Immature natural killer cell (primary cell): Measurements from ENCODE around the gene ACAD9. TPM values are rescaled to one million over a fixed set of nuclear protein-coding genes. Genes with fewer than 3 reads are reported as not detected.
"Not testable (repeated sequence)": the region's sequence is repeated elsewhere in the genome, so short reads cannot be mapped to it uniquely, and the experiment has no call there.

ENCODE experiments used
- DNase-seq, 3 donors: peaks; one replicate each; pipeline ENCODE4 v3.0.0; 2022; ENCODE audit warnings: mixed read lengths in 1 of 3
- H3K27ac Mint-ChIP-seq, 6 donors: one replicate each; pipeline ENCODE4 v1.8.0; 2020; ENCODE audit warnings: mixed read lengths in 6 of 6, mild to moderate bottlenecking in 5 of 6, inconsistent platforms in 4 of 6, moderate library complexity in 3 of 6
- H3K27me3 Mint-ChIP-seq, 3 donors: one replicate each; pipeline ENCODE4 v1.8.0; 2020 to 2021; ENCODE audit warnings: low read depth in 3 of 3, mild to moderate bottlenecking in 3 of 3, mixed read lengths in 3 of 3, moderate library complexity in 3 of 3, inconsistent platforms in 1 of 3
- H3K36me3 Mint-ChIP-seq, 3 donors: one replicate each; pipeline ENCODE4 v1.8.0; 2020; ENCODE audit warnings: mixed read lengths in 3 of 3, inconsistent platforms in 2 of 3, mild to moderate bottlenecking in 2 of 3
- H3K4me1 Mint-ChIP-seq, 2 donors: one replicate each; pipeline ENCODE4 v1.8.0; 2020; ENCODE audit warnings: inconsistent platforms in 2 of 2, mild to moderate bottlenecking in 2 of 2, mixed read lengths in 2 of 2, moderate library complexity in 1 of 2
- H3K4me3 Mint-ChIP-seq, 5 donors: one replicate each; pipeline ENCODE4 v1.8.0; 2020; ENCODE audit warnings: mild to moderate bottlenecking in 5 of 5, mixed read lengths in 5 of 5, inconsistent platforms in 3 of 5, moderate library complexity in 3 of 5
- H3K9me3 Mint-ChIP-seq, 6 donors: one replicate each; pipeline ENCODE4 v1.8.0; 2020; ENCODE audit warnings: mild to moderate bottlenecking in 6 of 6, mixed read lengths in 6 of 6, inconsistent platforms in 4 of 6, moderate library complexity in 3 of 6
- polyA plus RNA-seq, 3 donors: library from polyadenylated mRNA; unstranded; fragments of 300-500 nt; fragmentation: Illumina TruSeq; gene quantifications; one replicate each; pipeline ENCODE4 v1.2.3, GENCODE V29; 2021

The ACAD9 gene
- polyA plus RNA-seq, 3 donors from 2014 or later = 11.8 to 18.9 (median 16.4) TPM

GRCh38 chr3:128870347-128870746 lies 9.1 kb upstream of the ACAD9 start:
- Mint-ChIP-seq H3K4me1 (peaks cover under 1% of the 10 kb centered on the region in 2 donors), H3K27ac (no peak overlapping the region), H3K36me3 (no peaks in the 10 kb centered on the region), H3K4me3 (no peak overlapping the region), H3K9me3 (peaks cover 0 to 2% (median 0%) of the 10 kb centered on the region in 6 donors), H3K27me3 (peaks cover 0 to 8% (median 0%) of the 10 kb centered on the region in 3 donors)
- no peak for DNase-seq

- no peak for DNase-seq
- peaks cover 3 to 10% of the 10 kb centered on the region in 2 donors for H3K4me1 Mint-ChIP-seq
- H3K9me3 Mint-ChIP-seq = peaks cover 0 to 2% (median 0%) of the 10 kb centered on the region in 6 donors
- no peak overlapping the region for H3K4me3 Mint-ChIP-seq
- H3K27me3 Mint-ChIP-seq = peaks cover 0 to 8% (median 0%) of the 10 kb centered on the region in 3 donors
- no peaks in the 10 kb centered on the region for H3K36me3 Mint-ChIP-seq
- H3K27ac Mint-ChIP-seq = no peak overlapping the region
Measured at GRCh38 chr3:128872282-128872681, 7.1 kb upstream of the ACAD9 start.

DNA sequence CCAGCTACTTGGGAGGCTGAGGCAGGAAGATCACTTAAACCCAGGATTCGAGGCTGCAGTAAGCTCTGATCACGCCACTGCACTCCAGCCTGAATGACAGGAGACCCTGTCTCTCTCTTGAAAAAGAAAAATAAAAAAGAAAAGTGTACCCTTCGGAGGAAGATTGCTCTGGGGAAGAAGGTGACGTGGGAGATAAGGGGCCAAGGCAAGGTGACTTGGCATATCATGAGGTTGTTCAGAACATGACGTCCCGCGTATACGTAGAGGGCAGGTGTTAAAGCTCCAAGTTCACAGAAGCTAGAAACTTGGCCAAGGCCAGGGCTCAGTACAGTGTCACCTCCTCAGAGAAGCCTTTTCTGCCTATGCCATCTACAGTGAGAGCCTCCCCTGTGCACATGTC lies 6.7 kb upstream of the ACAD9 start:
- Mint-ChIP-seq H3K4me3 (no peak overlapping the region), H3K36me3 (no peaks in the 10 kb centered on the region), H3K4me1 (peaks cover 6 to 15% of the 10 kb centered on the region in 2 donors), H3K27ac (no peak overlapping the region), H3K27me3 (peaks cover 0 to 8% (median 0%) of the 10 kb centered on the region in 3 donors), H3K9me3 (peaks cover 0 to 2% (median 0%) of the 10 kb centered on the region in 6 donors)
- DNase-seq = no peak

DNA sequence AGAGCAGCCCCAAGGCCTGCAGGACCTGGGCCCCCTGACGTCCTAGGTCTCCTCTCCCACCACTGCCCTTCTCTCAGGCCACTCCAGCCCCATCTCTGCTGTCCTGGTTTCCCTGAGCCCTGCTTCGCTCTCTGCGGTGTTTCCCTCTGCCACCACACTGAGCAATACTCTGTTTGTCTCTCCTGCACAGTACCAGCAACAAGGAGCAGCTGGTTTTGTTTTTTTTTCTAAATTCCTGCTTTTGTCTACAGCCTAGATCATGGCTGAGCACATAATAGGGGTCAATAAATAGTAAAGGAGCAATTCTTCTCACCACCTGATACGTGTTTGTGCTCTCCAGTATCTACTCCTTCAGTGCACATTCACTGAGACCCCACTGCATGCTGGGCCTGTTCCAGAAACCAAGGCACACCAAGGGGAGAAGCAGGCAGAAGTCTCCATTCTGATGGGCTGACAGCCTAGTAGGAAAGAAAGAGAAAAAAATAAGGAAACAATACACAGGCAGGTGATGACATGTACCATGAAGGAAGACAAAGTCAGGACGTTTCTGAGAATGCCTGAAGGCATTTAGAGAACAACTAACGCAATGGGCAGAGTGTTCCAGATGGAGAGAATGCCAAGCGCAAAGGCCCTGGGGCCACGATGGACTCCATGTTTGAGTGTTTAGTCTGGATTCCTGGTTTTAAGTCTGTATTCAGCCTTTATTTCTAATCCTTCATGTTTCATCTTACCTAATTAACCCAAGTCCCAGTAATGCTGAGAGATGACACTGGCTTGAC lies 6.0 kb upstream of the ACAD9 start:
- Mint-ChIP-seq H3K4me1 (peaks cover 13 to 22% of the 10 kb centered on the region in 2 donors), H3K4me3 (no peak overlapping the region), H3K27me3 (peaks cover 0 to 8% (median 0%) of the 10 kb centered on the region in 3 donors), H3K36me3 (no peaks in the 10 kb centered on the region), H3K9me3 (peaks cover 0 to 2% (median 0%) of the 10 kb centered on the region in 6 donors), H3K27ac (no peak overlapping the region)
- no peak for DNase-seq

GRCh38 chr3:128874481-128875180 lies 4.8 kb upstream of the ACAD9 start:
- Mint-ChIP-seq H3K27me3 (peaks cover 5 to 17% (median 7%) of the 10 kb centered on the region in 3 donors), H3K4me1 (peaks cover 24 to 34% of the 10 kb centered on the region in 2 donors), H3K27ac (peak overlapping the region in 2 of 6 donors; percentile 13 to 34), H3K36me3 (no peaks in the 10 kb centered on the region), H3K4me3 (no peak overlapping the region), H3K9me3 (peaks cover 0 to 2% (median 0%) of the 10 kb centered on the region in 6 donors)
- DNase-seq = no peak

DNA sequence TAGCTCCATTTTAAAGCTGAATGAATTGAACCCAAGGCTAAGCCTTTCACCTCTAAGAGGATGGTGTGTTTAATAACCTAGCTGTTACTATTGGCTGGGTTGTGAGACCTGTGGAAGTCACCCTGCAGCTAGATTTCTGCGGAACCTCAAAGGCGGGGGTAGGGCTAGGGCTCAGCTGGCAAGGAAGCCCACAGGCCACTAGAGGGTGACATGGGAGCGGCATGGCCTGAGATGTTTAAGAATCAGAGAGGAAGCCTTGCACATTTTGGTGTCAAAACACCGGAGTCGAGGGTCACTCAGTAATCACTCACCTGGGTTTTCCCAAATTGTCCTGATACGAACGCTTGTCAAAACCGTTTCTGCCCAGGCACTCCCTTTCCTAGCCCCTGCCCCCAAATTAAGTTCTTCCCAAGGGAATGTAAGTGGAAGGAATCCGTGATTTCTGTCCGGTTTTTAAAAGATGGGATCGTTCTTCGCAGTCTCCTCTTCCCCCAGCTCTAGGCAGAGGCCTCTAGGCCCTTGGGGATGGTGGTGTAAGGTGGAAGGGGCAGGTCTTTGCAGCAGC lies 3.8 kb upstream of the ACAD9 start:
- DNase-seq = peak in 2 of 3 donors; percentile 13 to 32
- peak overlapping the region in 1 of 6 donors; percentile 40 for H3K27ac Mint-ChIP-seq
- H3K36me3 Mint-ChIP-seq = no peaks in the 10 kb centered on the region
- peaks cover 33 to 44% of the 10 kb centered on the region in 2 donors for H3K4me1 Mint-ChIP-seq
- peaks cover 5 to 21% (median 10%) of the 10 kb centered on the region in 3 donors for H3K27me3 Mint-ChIP-seq
- H3K4me3 Mint-ChIP-seq = no peak overlapping the region
- peaks cover 0 to 2% (median 0%) of the 10 kb centered on the region in 6 donors for H3K9me3 Mint-ChIP-seq

GRCh38 chr3:128878011-128878457 lies 1.4 kb upstream of the ACAD9 start:
- Mint-ChIP-seq H3K36me3 (no peaks in the 10 kb centered on the region), H3K9me3 (peaks cover 0 to 2% (median 0%) of the 10 kb centered on the region in 6 donors), H3K4me1 (peaks cover 46 to 68% of the 10 kb centered on the region in 2 donors), H3K27me3 (peaks cover 5 to 21% (median 10%) of the 10 kb centered on the region in 3 donors), H3K27ac (peak overlapping the region; percentile 97 to 99 (median 98)), H3K4me3 (peak overlapping the region; percentile 84 to 94 (median 91))
- no peak for DNase-seq

- peaks cover 5 to 17% (median 10%) of the 10 kb centered on the region in 3 donors for H3K27me3 Mint-ChIP-seq
- peaks cover 0 to 2% (median 0%) of the 10 kb centered on the region in 6 donors for H3K9me3 Mint-ChIP-seq
- H3K4me3 Mint-ChIP-seq = peak overlapping the region; percentile 84 to 94 (median 91)
- peaks cover 48 to 69% of the 10 kb centered on the region in 2 donors for H3K4me1 Mint-ChIP-seq
- H3K27ac Mint-ChIP-seq = peak overlapping the region; percentile 97 to 99 (median 98)
- no peaks in the 10 kb centered on the region for H3K36me3 Mint-ChIP-seq
- DNase-seq = no peak
Measured at GRCh38 chr3:128878556-128879124, 780 bp upstream of the ACAD9 start.

- Mint-ChIP-seq H3K9me3 (no peaks in the 10 kb centered on the region), H3K27me3 (peaks cover 5 to 13% (median 10%) of the 10 kb centered on the region in 3 donors), H3K4me1 (peaks cover 51 to 76% of the 10 kb centered on the region in 2 donors), H3K4me3 (peak overlapping the region; percentile 84 to 94 (median 91)), H3K36me3 (peaks cover 0 to 2% (median 0%) of the 10 kb centered on the region in 3 donors), H3K27ac (peak overlapping the region; percentile 97 to 99 (median 98))
- DNase-seq = no peak
Measured at GRCh38 chr3:128879991-128880390, 571 bp downstream of the ACAD9 start.

DNA sequence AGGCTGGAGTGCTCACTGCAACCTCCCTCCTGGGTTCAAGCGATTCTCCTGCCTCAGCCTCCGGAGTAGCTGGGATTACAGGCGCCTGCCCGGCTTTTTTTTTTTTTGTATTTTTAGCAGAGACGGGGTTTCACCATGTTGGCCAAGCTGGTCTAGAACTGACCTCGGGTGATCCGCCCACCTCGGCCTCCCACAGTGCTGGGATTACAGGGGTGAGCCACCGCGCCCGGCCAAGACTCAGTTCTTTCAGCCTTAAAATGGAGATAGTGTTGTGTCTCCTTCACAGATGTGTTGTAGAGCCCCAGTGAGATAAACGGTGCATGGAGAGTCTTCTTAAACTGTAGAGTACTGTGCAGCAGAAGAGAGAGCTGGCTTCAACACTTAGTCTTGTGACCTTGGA lies 1.0 kb downstream of the ACAD9 start:
- Mint-ChIP-seq H3K27me3 (peaks cover 5 to 13% (median 10%) of the 10 kb centered on the region in 3 donors), H3K27ac (peak overlapping the region; percentile 97 to 99 (median 98)), H3K4me3 (peak overlapping the region; percentile 84 to 94 (median 91)), H3K4me1 (peaks cover 49 to 74% of the 10 kb centered on the region in 2 donors)
- H3K9me3 Mint-ChIP-seq, DNase-seq, H3K36me3 Mint-ChIP-seq: not testable (repeated sequence)

GRCh38 chr3:128881576-128881975 lies 2.2 kb downstream of the ACAD9 start:
- Mint-ChIP-seq H3K36me3 (peaks cover 0 to 3% (median 0%) of the 10 kb centered on the region in 3 donors), H3K4me3 (peak overlapping the region; percentile 15 to 41 (median 25)), H3K27me3 (peaks cover 5 to 13% (median 10%) of the 10 kb centered on the region in 3 donors), H3K27ac (peak overlapping the region; percentile 31 to 98 (median 78)), H3K4me1 (peaks cover 47 to 66% of the 10 kb centered on the region in 2 donors), H3K9me3 (no peaks in the 10 kb centered on the region)
- DNase-seq = no peak

GRCh38 chr3:128882719-128883118 lies 3.3 kb downstream of the ACAD9 start:
- Mint-ChIP-seq H3K27me3 (peaks cover 5 to 13% (median 10%) of the 10 kb centered on the region in 3 donors), H3K27ac (peak overlapping the region in 2 of 6 donors; percentile 11 to 33), H3K36me3 (peaks cover 0 to 5% (median 0%) of the 10 kb centered on the region in 3 donors), H3K4me3 (no peak overlapping the region), H3K9me3 (no peaks in the 10 kb centered on the region), H3K4me1 (peaks cover 45 to 64% of the 10 kb centered on the region in 2 donors)
- DNase-seq = no peak

GRCh38 chr3:128884992-128885391 lies 5.6 kb downstream of the ACAD9 start:
- Mint-ChIP-seq H3K4me3 (no peak overlapping the region), H3K27me3 (peaks cover 0 to 2% (median 2%) of the 10 kb centered on the region in 3 donors), H3K36me3 (peaks cover 0 to 13% (median 0%) of the 10 kb centered on the region in 3 donors), H3K9me3 (no peaks in the 10 kb centered on the region), H3K27ac (peak overlapping the region in 2 of 6 donors; percentile 31 to 57), H3K4me1 (peaks cover 23 to 43% of the 10 kb centered on the region in 2 donors)
- DNase-seq = no peak
